Measurements from ENCODE around the gene ELAPOR2.

DNA sequence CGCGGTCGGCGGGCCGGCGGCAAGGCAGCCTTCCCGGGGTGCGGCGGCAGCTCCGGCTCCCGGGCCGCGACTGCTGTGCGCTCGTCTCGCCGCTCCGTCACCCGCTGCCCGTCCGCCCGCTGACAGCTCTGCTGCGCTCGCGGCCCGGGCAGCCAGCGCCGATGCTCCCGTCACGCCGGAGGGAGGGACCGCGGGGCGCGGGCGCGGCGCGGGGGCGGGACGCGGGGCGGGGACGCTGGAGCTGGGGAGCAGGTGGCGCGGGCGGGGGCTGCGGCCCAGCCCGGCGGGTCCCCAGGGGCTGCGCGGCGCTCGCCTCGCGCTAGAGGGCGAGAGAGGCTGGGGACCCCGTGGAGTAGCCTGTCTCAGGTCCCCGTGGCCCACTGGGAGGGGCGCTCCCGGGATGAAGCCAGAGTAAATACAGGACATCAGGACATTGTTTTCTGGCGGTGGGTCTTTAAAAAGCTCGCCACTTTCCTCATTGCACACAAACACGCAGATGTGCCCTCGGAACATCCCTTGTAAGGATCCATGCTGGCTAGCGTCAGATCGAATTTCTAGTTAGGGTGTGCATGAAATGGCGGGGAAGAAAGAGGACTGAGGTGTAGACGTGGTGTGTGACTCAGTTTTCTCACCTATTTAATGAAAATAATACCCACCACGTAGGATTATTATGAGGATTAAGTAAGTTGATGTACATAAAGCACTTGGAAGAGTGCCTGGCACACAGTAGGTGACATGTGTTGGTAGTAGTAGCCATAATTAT, at the start of gene ELAPOR2:
- TF ChIP-seq, protein P1, sequence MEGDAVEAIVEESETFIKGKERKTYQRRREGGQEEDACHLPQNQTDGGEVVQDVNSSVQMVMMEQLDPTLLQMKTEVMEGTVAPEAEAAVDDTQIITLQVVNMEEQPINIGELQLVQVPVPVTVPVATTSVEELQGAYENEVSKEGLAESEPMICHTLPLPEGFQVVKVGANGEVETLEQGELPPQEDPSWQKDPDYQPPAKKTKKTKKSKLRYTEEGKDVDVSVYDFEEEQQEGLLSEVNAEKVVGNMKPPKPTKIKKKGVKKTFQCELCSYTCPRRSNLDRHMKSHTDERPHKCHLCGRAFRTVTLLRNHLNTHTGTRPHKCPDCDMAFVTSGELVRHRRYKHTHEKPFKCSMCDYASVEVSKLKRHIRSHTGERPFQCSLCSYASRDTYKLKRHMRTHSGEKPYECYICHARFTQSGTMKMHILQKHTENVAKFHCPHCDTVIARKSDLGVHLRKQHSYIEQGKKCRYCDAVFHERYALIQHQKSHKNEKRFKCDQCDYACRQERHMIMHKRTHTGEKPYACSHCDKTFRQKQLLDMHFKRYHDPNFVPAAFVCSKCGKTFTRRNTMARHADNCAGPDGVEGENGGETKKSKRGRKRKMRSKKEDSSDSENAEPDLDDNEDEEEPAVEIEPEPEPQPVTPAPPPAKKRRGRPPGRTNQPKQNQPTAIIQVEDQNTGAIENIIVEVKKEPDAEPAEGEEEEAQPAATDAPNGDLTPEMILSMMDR (conservative IDR thresholded peaks at IDR 0.05 in 1 of 2, IDR thresholded peaks at IDR 0.05 in 1 of 2; ENCODE audit: extremely low read depth in 1 of 2, insufficient read depth in 1 of 2, low read depth in 1 of 2, low read length in 2 of 2) = no peak
- TF ChIP-seq EZH2 (IDR thresholded peaks at IDR 0.05; ENCODE audit: borderline replicate concordance, low read length) = no peak

Measured in mammary epithelial cell (primary cell).